ENCODE measurements around the gene OR13C4. TPM values are rescaled to one million over a fixed set of nuclear protein-coding genes. Genes with fewer than 3 reads are reported as not detected.

OR13C4 gene
- total and polyA plus RNA-seq, 3 donors from 2014 or later: not detected

GRCh38 chr9:104556830-104557634, 30.0 kb upstream of the OR13C4 start:
- no peaks in the 10 kb centered on the region for H3K4me1 ChIP-seq
- DNase-seq: no peak
- no peaks in the 10 kb centered on the region for H3K9me3 ChIP-seq
- no peaks in the 10 kb centered on the region for H3K27me3 ChIP-seq
- H3K27ac ChIP-seq: no peak overlapping the region
- H3K4me3 ChIP-seq: no peak overlapping the region
- H3K36me3 ChIP-seq (ENCODE audit: low read depth, missing control alignments): no peaks in the 10 kb centered on the region
- 90 to 96% methylated on average over 8 of the region's 8 CpGs for WGBS, 2 donors
- intact Hi-C loops (cut with DNase I; ENCODE audit: low total_unique reads): no loop called here
- TF ChIP-seq CTCF (IDR thresholded peaks at IDR 0.05) (no peak), POLR2A (IDR thresholded peaks at IDR 0.05) (no peak)

GRCh38 chr9:104555521-104555920, 28.5 kb upstream of the OR13C4 start:
- Histone ChIP-seq H3K9me3 (no peaks in the 10 kb centered on the region), H3K36me3 (ENCODE audit: low read depth, missing control alignments) (no peaks in the 10 kb centered on the region), H3K4me3 (no peak overlapping the region), H3K27ac (no peak overlapping the region), H3K27me3 (no peaks in the 10 kb centered on the region), H3K4me1 (no peaks in the 10 kb centered on the region)
- no peak for TF ChIP-seq CTCF (IDR thresholded peaks at IDR 0.05)
- intact Hi-C loops (cut with DNase I; ENCODE audit: low total_unique reads): no loop called here
- 92 to 100% methylated on average over 1 of the region's 1 CpG for WGBS, 2 donors
- DNase-seq: no peak

GRCh38 chr9:104553261-104553660, 26.3 kb upstream of the OR13C4 start:
- Histone ChIP-seq H3K27ac (no peak overlapping the region), H3K4me3 (no peak overlapping the region), H3K36me3 (ENCODE audit: low read depth, missing control alignments) (no peaks in the 10 kb centered on the region), H3K9me3 (no peaks in the 10 kb centered on the region), H3K4me1 (no peaks in the 10 kb centered on the region), H3K27me3 (no peaks in the 10 kb centered on the region)
- no peak for DNase-seq
- WGBS, 2 donors: 50 to 69% methylated on average over 1 of the region's 1 CpG
- no peak for TF ChIP-seq POLR2A (IDR thresholded peaks at IDR 0.05)
- TF ChIP-seq CTCF (IDR thresholded peaks at IDR 0.05): no peak
- intact Hi-C loops (cut with DNase I; ENCODE audit: low total_unique reads): no loop called here

GRCh38 chr9:104544644-104545043, 17.6 kb upstream of the OR13C4 start:
- no peaks in the 10 kb centered on the region for H3K9me3 ChIP-seq
- DNase-seq: no peak
- WGBS, 2 donors: 90 to 93% methylated on average over 4 of the region's 4 CpGs
- no peak for TF ChIP-seq CTCF (IDR thresholded peaks at IDR 0.05)
- no peak for TF ChIP-seq POLR2A (IDR thresholded peaks at IDR 0.05)
- no peaks in the 10 kb centered on the region for H3K36me3 ChIP-seq (ENCODE audit: low read depth, missing control alignments)
- H3K27ac ChIP-seq: no peak overlapping the region
- H3K4me1 ChIP-seq: no peaks in the 10 kb centered on the region
- intact Hi-C loops (cut with DNase I; ENCODE audit: low total_unique reads): no loop called here
- no peak overlapping the region for H3K4me3 ChIP-seq
- H3K27me3 ChIP-seq: no peaks in the 10 kb centered on the region

- Histone ChIP-seq H3K27me3 (no peaks in the 10 kb centered on the region), H3K27ac (no peak overlapping the region), H3K36me3 (ENCODE audit: low read depth, missing control alignments) (no peaks in the 10 kb centered on the region), H3K9me3 (no peaks in the 10 kb centered on the region), H3K4me3 (no peak overlapping the region), H3K4me1 (no peaks in the 10 kb centered on the region)
- DNase-seq: no peak
- intact Hi-C loops (cut with DNase I; ENCODE audit: low total_unique reads): no loop called here
- no peak for TF ChIP-seq POLR2A (IDR thresholded peaks at IDR 0.05)
- TF ChIP-seq CTCF (IDR thresholded peaks at IDR 0.05): no peak
- 43 to 59% methylated on average over 1 of the region's 1 CpG for whole genome bisulfite sequencing, 2 donors
These were observed 12.3 kb upstream of the OR13C4 start for GRCh38 chr9:104539275-104539674.

Data from testis (tissue), 3 donors.